Fibroblast of pulmonary artery (primary cell): ENCODE data around the gene HSH2D.
"Not testable (repeated sequence)": the region's sequence is repeated elsewhere in the genome, so short reads cannot be mapped to it uniquely, and the experiment has no call there.

Experiments used
- DNase-seq: peaks from one replicate; pipeline ENCODE4 v3.0.0-alpha.2; 2010; ENCODE audit warnings: low read depth
- H3K4me3 ChIP-seq: replicated peaks from 2 replicates; pipeline ENCODE4 v1.5.1; 2011; ENCODE audit warnings: low read depth, mild to moderate bottlenecking, control low read depth, low read length, moderate library complexity
- CTCF ChIP-seq: IDR thresholded peaks from 2 replicates; pipeline ENCODE4 v1.5.1; 2011; ENCODE audit warnings: mild to moderate bottlenecking, control low read depth, low read length, inconsistent platforms; ENCODE audit errors: missing control alignments

HSH2D gene

GRCh38 chr19:16113727-16114126 lies 29.8 kb upstream of the HSH2D start:
- no peak for TF ChIP-seq CTCF
- DNase-seq: no peak
- no peak overlapping the region for H3K4me3 ChIP-seq

- DNase-seq: no peak
- H3K4me3 ChIP-seq: no peak overlapping the region
- TF ChIP-seq CTCF: no peak
These were observed 28.0 kb upstream of the HSH2D start for GRCh38 chr19:16115301-16116039.

- DNase-seq: no peak
- H3K4me3 ChIP-seq: no peak overlapping the region
- no peak for TF ChIP-seq CTCF
These were observed 27.4 kb upstream of the HSH2D start for GRCh38 chr19:16116067-16116466.

- DNase-seq: no peak
- no peak for TF ChIP-seq CTCF
- no peak overlapping the region for H3K4me3 ChIP-seq
These were observed 25.9 kb upstream of the HSH2D start for GRCh38 chr19:16117594-16118033.

- no peak for DNase-seq
- no peak overlapping the region for H3K4me3 ChIP-seq
- TF ChIP-seq CTCF: no peak
These were observed 24.9 kb upstream of the HSH2D start for GRCh38 chr19:16118489-16119033.

- H3K4me3 ChIP-seq, DNase-seq: not testable (repeated sequence)
These were observed 24.2 kb upstream of the HSH2D start for GRCh38 chr19:16119075-16119857.

GRCh38 chr19:16121141-16121540 lies 22.3 kb upstream of the HSH2D start:
- no peak for TF ChIP-seq CTCF
- no peak overlapping the region for H3K4me3 ChIP-seq
- DNase-seq: no peak
